GM12874 (cell line): Measurements from ENCODE around the gene YES1.

Experiments
- CTCF ChIP-seq: IDR thresholded peaks from 2 replicates; pipeline ENCODE4 v1.5.1; 2011; ENCODE audit warnings: low read depth, mild to moderate bottlenecking, control low read depth, low read length, moderate library complexity; ENCODE audit not compliant: insufficient read depth

Gene YES1

GRCh38 chr18:683531-683930 lies 128.5 kb downstream of the YES1 start:
- TF ChIP-seq CTCF: no peak

GRCh38 chr18:682833-683232 lies 129.2 kb downstream of the YES1 start:
- TF ChIP-seq CTCF: no peak

GRCh38 chr18:681985-682384 lies 130.1 kb downstream of the YES1 start:
- no peak for TF ChIP-seq CTCF

- TF ChIP-seq CTCF: no peak
These were observed 131.7 kb downstream of the YES1 start for GRCh38 chr18:680392-680791.

- TF ChIP-seq CTCF: no peak
These were observed 132.5 kb downstream of the YES1 start for GRCh38 chr18:679516-679915.

- no peak for TF ChIP-seq CTCF
These were observed 133.4 kb downstream of the YES1 start for GRCh38 chr18:678482-679182.

GRCh38 chr18:677951-678381 lies 134.1 kb downstream of the YES1 start:
- TF ChIP-seq CTCF: no peak

- TF ChIP-seq CTCF: no peak
These were observed 134.9 kb downstream of the YES1 start for GRCh38 chr18:677145-677544.
